HCT116 (cell line): ENCODE data around the gene PKNOX2.

ENCODE experiments used
- ATF3 ChIP-seq: IDR thresholded peaks from 2 replicates; pipeline ENCODE4 v1.6.1; 2012
- CBX3 ChIP-seq: IDR thresholded peaks from 2 replicates; pipeline ENCODE4 v1.6.1; 2012; ENCODE audit warnings: low read depth
- CEBPB ChIP-seq: IDR thresholded peaks from 2 replicates; pipeline ENCODE4 v1.6.1; 2012; ENCODE audit warnings: low read depth
- CTCF ChIP-seq, 3 experiments: fragments of 200-600 bp in 1 of 3; sonication (generic) in 1 of 3; IDR thresholded peaks in 2 of 3; conservative IDR thresholded peaks in 1 of 3; 2 replicates each; pipeline ENCODE4 v1.5.1; 2012 to 2017; ENCODE audit warnings: low read depth in 2 of 3, low read length in 2 of 3, antibody characterized with exemption in 1 of 3, borderline replicate concordance in 1 of 3, control low read depth in 1 of 3, mild to moderate bottlenecking in 1 of 3, mixed read lengths in 1 of 3, mixed run types in 1 of 3, moderate library complexity in 1 of 3; ENCODE audit not compliant: insufficient read depth in 1 of 3
- EGR1 ChIP-seq: IDR thresholded peaks from 2 replicates; pipeline ENCODE4 v1.6.1; 2012; ENCODE audit warnings: low read depth
- ELF1 ChIP-seq: IDR thresholded peaks from 2 replicates; pipeline ENCODE4 v1.6.1; 2012; ENCODE audit warnings: low read depth, borderline replicate concordance
- EZH2 ChIP-seq: fragments of 200-600 bp; sonication (generic); IDR thresholded peaks from 2 replicates; pipeline ENCODE4 v1.6.1; 2017; ENCODE audit warnings: antibody characterized with exemption, mixed run types
- MAX ChIP-seq: IDR thresholded peaks from 2 replicates; pipeline ENCODE4 v1.6.1; 2012
- POLR2A ChIP-seq: IDR thresholded peaks from 2 replicates; pipeline ENCODE4 v1.7.0; 2011; ENCODE audit warnings: borderline replicate concordance; ENCODE audit not compliant: insufficient read depth, insufficient read length; ENCODE audit errors: extremely low read depth
- POLR2AphosphoS5 ChIP-seq: IDR thresholded peaks from 2 replicates; pipeline ENCODE4 v1.6.1; 2011; ENCODE audit warnings: mild to moderate bottlenecking, low read depth, low read length, moderate library complexity
- RAD21 ChIP-seq: IDR thresholded peaks from 2 replicates; pipeline ENCODE4 v1.6.1; 2012; ENCODE audit warnings: low read depth, mild to moderate bottlenecking
- REST ChIP-seq: IDR thresholded peaks from 2 replicates; pipeline ENCODE4 v1.6.1; 2012; ENCODE audit warnings: low read depth
- SIN3A ChIP-seq: IDR thresholded peaks from 2 replicates; pipeline ENCODE4 v1.6.1; 2012; ENCODE audit warnings: low read depth
- YY1 ChIP-seq: IDR thresholded peaks from 2 replicates; pipeline ENCODE4 v1.6.1; 2011; ENCODE audit warnings: low read length, low read depth, moderate library complexity, mild to moderate bottlenecking; ENCODE audit not compliant: insufficient replicate concordance; ENCODE audit errors: extremely low read depth

- TF ChIP-seq SIN3A (no peak), MAX (no peak), REST (no peak), CTCF (IDR thresholded peaks at IDR 0.05 in 2 of 3, conservative IDR thresholded peaks at IDR 0.05 in 1 of 3; ENCODE audit: borderline replicate concordance in 1 of 3, insufficient read depth in 1 of 3, low read depth in 2 of 3, low read length in 2 of 3) (no peak), YY1 (no peak), EZH2 (no peak), RAD21 (no peak), POLR2AphosphoS5 (no peak), CEBPB (no peak), POLR2A (no peak), EGR1 (no peak), ELF1 (no peak), CBX3 (no peak), ATF3 (no peak)
Measured at GRCh38 chr11:125426818-125427528, 262.4 kb downstream of the PKNOX2 start.
